HepG2 (cell line): ENCODE data around the gene DNAJB12. TPM values are rescaled to one million over a fixed set of nuclear protein-coding genes. Genes with fewer than 3 reads are reported as not detected.

Experiments used
- GATAD1 ChIP-seq: IDR thresholded peaks from 2 replicates; pipeline ENCODE4 v1.6.1; 2016; ENCODE audit warnings: missing genetic modification reagents, missing compliant biosample characterization
- GLI4 ChIP-seq: sonication (generic); formaldehyde crosslinking; IDR thresholded peaks from 2 replicates; pipeline ENCODE4 v1.5.1; 2020; ENCODE audit warnings: missing genetic modification reagents, mild to moderate bottlenecking, moderate library complexity, borderline replicate concordance
- HHEX ChIP-seq: IDR thresholded peaks from 2 replicates; pipeline ENCODE4 v1.6.1; 2016; ENCODE audit warnings: control low read depth
- HNRNPLL ChIP-seq: fragments of 200-400 bp; formaldehyde crosslinking; IDR thresholded peaks from 2 replicates; pipeline ENCODE4 v1.6.1; 2017; ENCODE audit warnings: mild to moderate bottlenecking, low read depth, low read length; ENCODE audit not compliant: poor library complexity, severe bottlenecking
- KMT2A ChIP-seq: sonication (generic); formaldehyde crosslinking; IDR thresholded peaks from 2 replicates; pipeline ENCODE4 v1.4.0; 2020; ENCODE audit warnings: missing genetic modification reagents
- MTA3 ChIP-seq: sonication (generic); formaldehyde crosslinking; IDR thresholded peaks from 2 replicates; pipeline ENCODE4 v1.4.0; 2020; ENCODE audit warnings: missing genetic modification reagents
- NKX3-1 ChIP-seq: sonication (generic); formaldehyde crosslinking; IDR thresholded peaks from 2 replicates; pipeline ENCODE4 v1.5.0; 2020; ENCODE audit warnings: missing genetic modification reagents
- POLR2AphosphoS2 ChIP-seq: IDR thresholded peaks from 2 replicates; pipeline ENCODE4 v1.6.1; 2011; ENCODE audit warnings: low read depth, low read length, improper control_type of control experiment
- PPARG ChIP-seq: conservative IDR thresholded peaks from 2 replicates; pipeline ENCODE4 v1.6.1; 2016; ENCODE audit warnings: missing biosample characterization, missing genetic modification reagents
- RFX3 ChIP-seq: IDR thresholded peaks from 2 replicates; pipeline ENCODE4 v1.6.1; 2016; ENCODE audit warnings: missing biosample characterization, missing genetic modification reagents
- SAFB2 ChIP-seq: sonication (generic); formaldehyde crosslinking; IDR thresholded peaks from 2 replicates; pipeline ENCODE4 v1.5.1; 2020; ENCODE audit warnings: missing genetic modification reagents, low read depth, mild to moderate bottlenecking, borderline replicate concordance
- SMAD3 ChIP-seq: sonication (generic); formaldehyde crosslinking; IDR thresholded peaks from 2 replicates; pipeline ENCODE4 v1.4.0; 2020; ENCODE audit warnings: missing genetic modification reagents
- SP4 ChIP-seq: sonication (generic); formaldehyde crosslinking; IDR thresholded peaks from 2 replicates; pipeline ENCODE4 v1.8.1; 2023; ENCODE audit warnings: mild to moderate bottlenecking, missing genetic modification reagents
- TMF1 ChIP-seq: sonication (generic); formaldehyde crosslinking; IDR thresholded peaks from 2 replicates; pipeline ENCODE4 v1.8.1; 2022; ENCODE audit warnings: low read depth, missing genetic modification reagents
- ZFP36 ChIP-seq: fragments of 150-350 bp; IDR thresholded peaks from 2 replicates; pipeline ENCODE4 v1.6.1; 2018; ENCODE audit warnings: borderline replicate concordance, low read length, low read depth; ENCODE audit not compliant: partially characterized antibody
- ZNF382 ChIP-seq: sonication (generic); formaldehyde crosslinking; IDR thresholded peaks from 2 replicates; pipeline ENCODE4 v1.5.0; 2020; ENCODE audit warnings: missing genetic modification reagents, mild to moderate bottlenecking, borderline replicate concordance
- ZNF430 ChIP-seq: sonication (generic); formaldehyde crosslinking; IDR thresholded peaks from 2 replicates; pipeline ENCODE4 v1.9.0; 2021; ENCODE audit warnings: mild to moderate bottlenecking, missing genetic modification reagents
- ZSCAN20 ChIP-seq: sonication (generic); formaldehyde crosslinking; IDR thresholded peaks from 2 replicates; pipeline ENCODE4 v1.4.0; 2020; ENCODE audit warnings: missing genetic modification reagents, mild to moderate bottlenecking, borderline replicate concordance
- polyA plus RNA-seq, 8 experiments: library from polyadenylated mRNA; depleted of rRNA in 3 of 8; stranded (reverse) in 7 of 8; unstranded in 1 of 8; fragments of >200 nt; fragmentation: Illumina TruSeq in 4 of 8; extraction: Trizol in 4 of 8; gene quantifications; 2 replicates each; pipeline versions ENCODE4 v1.2.1 to v1.2.3, GENCODE V29; 2011 to 2016; ENCODE audit warnings: low read depth in 4 of 8, missing spikeins in 1 of 8, mixed read lengths in 1 of 8; ENCODE audit not compliant: insufficient read depth in 1 of 8
- total RNA-seq, 5 experiments: library from RNA; depleted of rRNA; stranded (reverse); fragments of >200 nt; fragmentation: Illumina TruSeq; extraction: Trizol; gene quantifications; 2 replicates each; pipeline ENCODE4 v1.2.3, GENCODE V29; 2016; ENCODE audit warnings: low read depth in 1 of 5
- TF ChIP-seq, protein P1 (sequence below): sonication (generic); formaldehyde crosslinking; IDR thresholded peaks from 2 replicates; pipeline ENCODE4 v1.5.0; 2020; ENCODE audit warnings: missing genetic modification reagents
- TF ChIP-seq, protein P2 (sequence below): sonication (generic); formaldehyde crosslinking; IDR thresholded peaks from 2 replicates; pipeline ENCODE4 v1.9.0; 2022; ENCODE audit warnings: missing genetic modification reagents, mild to moderate bottlenecking, borderline replicate concordance
- TF ChIP-seq, protein P3 (sequence below): sonication (generic); formaldehyde crosslinking; IDR thresholded peaks from 2 replicates; pipeline ENCODE4 v1.5.0; 2020; ENCODE audit warnings: missing genetic modification reagents
- TF ChIP-seq, protein P4 (sequence below): sonication (generic); formaldehyde crosslinking; IDR thresholded peaks from 2 replicates; pipeline ENCODE4 v1.9.0; 2022; ENCODE audit warnings: low read depth, missing genetic modification reagents
- TF ChIP-seq, protein P5 (sequence below): sonication (generic); formaldehyde crosslinking; IDR thresholded peaks from 2 replicates; pipeline ENCODE4 v1.4.0; 2020; ENCODE audit warnings: missing genetic modification reagents; ENCODE audit errors: not compliant biosample characterization

Gene DNAJB12
- total and polyA plus RNA-seq, 2 of the 13 experiments (the other 11 are each of a cell fraction or from before 2014, with no cell fraction given) = 10.8 to 18.2 TPM

DNA sequence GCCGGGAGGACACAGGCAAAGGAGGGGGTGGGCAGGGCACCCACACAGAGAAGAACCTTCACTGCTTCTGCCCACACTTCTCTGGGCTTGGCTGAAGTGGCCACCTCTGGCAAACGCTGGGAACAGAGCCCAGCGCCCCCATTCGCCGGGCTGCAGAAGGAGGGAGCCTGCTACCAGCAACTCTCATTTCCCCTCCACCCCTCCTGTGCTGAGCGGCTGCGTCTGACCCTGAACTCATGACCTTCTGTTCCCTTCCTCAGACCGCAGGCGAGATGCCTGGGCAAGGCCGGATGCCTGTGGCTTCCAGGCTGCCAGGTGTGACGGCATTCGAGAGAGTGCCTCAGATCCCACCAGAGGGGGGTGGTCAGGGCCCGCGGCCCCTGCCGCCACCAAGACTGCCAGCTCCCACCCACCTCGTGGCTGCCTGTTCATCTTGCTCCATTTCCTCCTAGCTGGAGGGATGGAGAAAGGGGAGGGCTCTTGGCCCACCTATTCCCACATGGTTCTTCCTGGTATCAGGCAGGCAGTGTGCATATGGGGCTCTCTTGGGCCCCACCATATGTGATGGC is 19.8 kb downstream of the DNAJB12 start (continued):
- TF ChIP-seq, protein P1, sequence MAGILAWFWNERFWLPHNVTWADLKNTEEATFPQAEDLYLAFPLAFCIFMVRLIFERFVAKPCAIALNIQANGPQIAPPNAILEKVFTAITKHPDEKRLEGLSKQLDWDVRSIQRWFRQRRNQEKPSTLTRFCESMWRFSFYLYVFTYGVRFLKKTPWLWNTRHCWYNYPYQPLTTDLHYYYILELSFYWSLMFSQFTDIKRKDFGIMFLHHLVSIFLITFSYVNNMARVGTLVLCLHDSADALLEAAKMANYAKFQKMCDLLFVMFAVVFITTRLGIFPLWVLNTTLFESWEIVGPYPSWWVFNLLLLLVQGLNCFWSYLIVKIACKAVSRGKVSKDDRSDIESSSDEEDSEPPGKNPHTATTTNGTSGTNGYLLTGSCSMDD (CRISPR knock-in tag) = no peak
- TF ChIP-seq SP4 (CRISPR knock-in tag) = no peak
- TF ChIP-seq HNRNPLL = no peak
- TF ChIP-seq KMT2A (CRISPR knock-in tag) = no peak
- peak; percentile 59; the same call in 1 of the 2 replicates for TF ChIP-seq GATAD1 (CRISPR knock-in tag)
- TF ChIP-seq, protein P2, sequence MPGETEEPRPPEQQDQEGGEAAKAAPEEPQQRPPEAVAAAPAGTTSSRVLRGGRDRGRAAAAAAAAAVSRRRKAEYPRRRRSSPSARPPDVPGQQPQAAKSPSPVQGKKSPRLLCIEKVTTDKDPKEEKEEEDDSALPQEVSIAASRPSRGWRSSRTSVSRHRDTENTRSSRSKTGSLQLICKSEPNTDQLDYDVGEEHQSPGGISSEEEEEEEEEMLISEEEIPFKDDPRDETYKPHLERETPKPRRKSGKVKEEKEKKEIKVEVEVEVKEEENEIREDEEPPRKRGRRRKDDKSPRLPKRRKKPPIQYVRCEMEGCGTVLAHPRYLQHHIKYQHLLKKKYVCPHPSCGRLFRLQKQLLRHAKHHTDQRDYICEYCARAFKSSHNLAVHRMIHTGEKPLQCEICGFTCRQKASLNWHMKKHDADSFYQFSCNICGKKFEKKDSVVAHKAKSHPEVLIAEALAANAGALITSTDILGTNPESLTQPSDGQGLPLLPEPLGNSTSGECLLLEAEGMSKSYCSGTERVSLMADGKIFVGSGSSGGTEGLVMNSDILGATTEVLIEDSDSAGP (CRISPR knock-in tag) = peak; percentile 85
- TF ChIP-seq MTA3 = no peak
- TF ChIP-seq POLR2AphosphoS2 = no peak
- TF ChIP-seq, protein P3, sequence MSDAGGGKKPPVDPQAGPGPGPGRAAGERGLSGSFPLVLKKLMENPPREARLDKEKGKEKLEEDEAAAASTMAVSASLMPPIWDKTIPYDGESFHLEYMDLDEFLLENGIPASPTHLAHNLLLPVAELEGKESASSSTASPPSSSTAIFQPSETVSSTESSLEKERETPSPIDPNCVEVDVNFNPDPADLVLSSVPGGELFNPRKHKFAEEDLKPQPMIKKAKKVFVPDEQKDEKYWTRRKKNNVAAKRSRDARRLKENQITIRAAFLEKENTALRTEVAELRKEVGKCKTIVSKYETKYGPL (CRISPR knock-in tag) = no peak
- no peak for TF ChIP-seq RFX3 (CRISPR knock-in tag)
- 0 out of 2 replicates have a peak, but pooled peaks have one; percentile 27 for TF ChIP-seq GLI4 (CRISPR knock-in tag)
- TF ChIP-seq SMAD3 (CRISPR knock-in tag) = no peak
- no peak for TF ChIP-seq ZFP36
- no peak for TF ChIP-seq ZNF430 (CRISPR knock-in tag)
- no peak for TF ChIP-seq ZSCAN20 (CRISPR knock-in tag)
- peak; percentile 34; the same call in 1 of the 2 replicates for TF ChIP-seq PPARG (CRISPR knock-in tag)
- TF ChIP-seq, protein P4, sequence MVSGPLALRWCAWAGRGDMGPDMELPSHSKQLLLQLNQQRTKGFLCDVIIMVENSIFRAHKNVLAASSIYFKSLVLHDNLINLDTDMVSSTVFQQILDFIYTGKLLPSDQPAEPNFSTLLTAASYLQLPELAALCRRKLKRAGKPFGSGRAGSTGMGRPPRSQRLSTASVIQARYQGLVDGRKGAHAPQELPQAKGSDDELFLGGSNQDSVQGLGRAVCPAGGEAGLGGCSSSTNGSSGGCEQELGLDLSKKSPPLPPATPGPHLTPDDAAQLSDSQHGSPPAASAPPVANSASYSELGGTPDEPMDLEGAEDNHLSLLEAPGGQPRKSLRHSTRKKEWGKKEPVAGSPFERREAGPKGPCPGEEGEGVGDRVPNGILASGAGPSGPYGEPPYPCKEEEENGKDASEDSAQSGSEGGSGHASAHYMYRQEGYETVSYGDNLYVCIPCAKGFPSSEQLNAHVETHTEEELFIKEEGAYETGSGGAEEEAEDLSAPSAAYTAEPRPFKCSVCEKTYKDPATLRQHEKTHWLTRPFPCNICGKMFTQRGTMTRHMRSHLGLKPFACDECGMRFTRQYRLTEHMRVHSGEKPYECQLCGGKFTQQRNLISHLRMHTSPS = peak; percentile 94
- TF ChIP-seq TMF1 = no peak
- no peak for TF ChIP-seq ZNF382 (CRISPR knock-in tag)
- no peak for TF ChIP-seq NKX3-1 (CRISPR knock-in tag)
- TF ChIP-seq HHEX (CRISPR knock-in tag) = no peak
- TF ChIP-seq, protein P5, sequence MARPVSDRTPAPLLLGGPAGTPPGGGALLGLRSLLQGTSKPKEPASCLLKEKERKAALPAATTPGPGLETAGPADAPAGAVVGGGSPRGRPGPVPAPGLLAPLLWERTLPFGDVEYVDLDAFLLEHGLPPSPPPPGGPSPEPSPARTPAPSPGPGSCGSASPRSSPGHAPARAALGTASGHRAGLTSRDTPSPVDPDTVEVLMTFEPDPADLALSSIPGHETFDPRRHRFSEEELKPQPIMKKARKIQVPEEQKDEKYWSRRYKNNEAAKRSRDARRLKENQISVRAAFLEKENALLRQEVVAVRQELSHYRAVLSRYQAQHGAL (CRISPR knock-in tag) = no peak
- TF ChIP-seq SAFB2 (CRISPR knock-in tag) = no peak
